Kidney epithelial cell (primary cell): ENCODE results near the gene TGM6. TPM values are rescaled to one million over a fixed set of nuclear protein-coding genes. Genes with fewer than 3 reads are reported as not detected.

Experiments
- DNase-seq: peaks from one replicate; pipeline ENCODE4 v3.0.0-alpha.2; 2010; ENCODE audit warnings: low read depth
- H3K27me3 ChIP-seq: 2 replicates; pipeline ENCODE4 v1.6.0; 2011; ENCODE audit warnings: low read length; ENCODE audit not compliant: control insufficient read depth, insufficient read depth
- H3K36me3 ChIP-seq: 2 replicates; pipeline ENCODE4 v1.5.1; 2011; ENCODE audit warnings: low read length; ENCODE audit not compliant: control insufficient read depth, insufficient read depth
- H3K4me3 ChIP-seq: 2 replicates; pipeline ENCODE4 v1.5.1; 2011; ENCODE audit warnings: low read depth, mild to moderate bottlenecking, control low read depth, low read length
- total RNA-seq: library from RNA; depleted of rRNA; stranded (reverse); fragments of >200 nt; gene quantifications from 2 replicates; pipeline ENCODE4 v1.2.3, GENCODE V29; 2015
- TF ChIP-seq, protein P1 (sequence below): IDR thresholded peaks from 2 replicates; pipeline ENCODE4 v1.5.1; 2011; ENCODE audit warnings: mild to moderate bottlenecking, moderate library complexity, low read length, control low read depth, inconsistent platforms; ENCODE audit not compliant: insufficient read depth, poor library complexity, severe bottlenecking

The TGM6 gene
- total RNA-seq, 1 donor from 2014 or later, result not detected

DNA sequence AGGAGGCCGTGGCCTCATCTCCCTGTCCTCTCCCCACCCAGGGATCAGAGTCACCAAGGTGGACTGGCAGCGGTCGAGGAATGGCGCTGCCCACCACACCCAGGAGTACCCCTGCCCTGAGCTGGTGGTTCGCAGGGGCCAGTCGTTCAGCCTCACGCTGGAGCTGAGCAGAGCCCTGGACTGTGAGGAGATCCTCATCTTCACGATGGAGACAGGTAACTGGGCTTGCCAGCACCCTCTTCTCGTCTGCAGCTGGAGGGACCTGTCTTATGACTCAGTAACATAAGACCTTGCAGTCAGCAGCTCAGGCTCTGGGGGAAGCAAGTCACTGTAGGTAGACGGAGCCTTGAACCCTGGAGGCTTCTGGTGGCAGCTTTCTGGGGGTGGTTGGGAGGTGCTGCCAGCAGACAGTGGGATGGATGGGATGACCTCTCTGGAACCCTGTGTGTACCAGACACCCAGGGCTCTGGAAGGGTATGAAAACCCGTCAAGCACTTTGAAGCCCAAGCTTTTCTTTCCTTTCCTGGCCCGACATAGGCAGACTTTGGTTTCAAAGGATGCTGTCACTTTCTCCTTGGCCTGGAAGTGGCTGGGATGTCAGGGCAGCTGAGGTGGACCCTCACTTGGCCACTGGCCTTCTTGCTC, 13.8 kb downstream of the TGM6 start:
- Histone ChIP-seq H3K4me3 (no peak overlapping the region), H3K36me3 (no peaks in the 10 kb centered on the region), H3K27me3 (no peaks in the 10 kb centered on the region)
- DNase-seq, result no peak
- TF ChIP-seq, protein P1, sequence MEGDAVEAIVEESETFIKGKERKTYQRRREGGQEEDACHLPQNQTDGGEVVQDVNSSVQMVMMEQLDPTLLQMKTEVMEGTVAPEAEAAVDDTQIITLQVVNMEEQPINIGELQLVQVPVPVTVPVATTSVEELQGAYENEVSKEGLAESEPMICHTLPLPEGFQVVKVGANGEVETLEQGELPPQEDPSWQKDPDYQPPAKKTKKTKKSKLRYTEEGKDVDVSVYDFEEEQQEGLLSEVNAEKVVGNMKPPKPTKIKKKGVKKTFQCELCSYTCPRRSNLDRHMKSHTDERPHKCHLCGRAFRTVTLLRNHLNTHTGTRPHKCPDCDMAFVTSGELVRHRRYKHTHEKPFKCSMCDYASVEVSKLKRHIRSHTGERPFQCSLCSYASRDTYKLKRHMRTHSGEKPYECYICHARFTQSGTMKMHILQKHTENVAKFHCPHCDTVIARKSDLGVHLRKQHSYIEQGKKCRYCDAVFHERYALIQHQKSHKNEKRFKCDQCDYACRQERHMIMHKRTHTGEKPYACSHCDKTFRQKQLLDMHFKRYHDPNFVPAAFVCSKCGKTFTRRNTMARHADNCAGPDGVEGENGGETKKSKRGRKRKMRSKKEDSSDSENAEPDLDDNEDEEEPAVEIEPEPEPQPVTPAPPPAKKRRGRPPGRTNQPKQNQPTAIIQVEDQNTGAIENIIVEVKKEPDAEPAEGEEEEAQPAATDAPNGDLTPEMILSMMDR, result no peak

DNA sequence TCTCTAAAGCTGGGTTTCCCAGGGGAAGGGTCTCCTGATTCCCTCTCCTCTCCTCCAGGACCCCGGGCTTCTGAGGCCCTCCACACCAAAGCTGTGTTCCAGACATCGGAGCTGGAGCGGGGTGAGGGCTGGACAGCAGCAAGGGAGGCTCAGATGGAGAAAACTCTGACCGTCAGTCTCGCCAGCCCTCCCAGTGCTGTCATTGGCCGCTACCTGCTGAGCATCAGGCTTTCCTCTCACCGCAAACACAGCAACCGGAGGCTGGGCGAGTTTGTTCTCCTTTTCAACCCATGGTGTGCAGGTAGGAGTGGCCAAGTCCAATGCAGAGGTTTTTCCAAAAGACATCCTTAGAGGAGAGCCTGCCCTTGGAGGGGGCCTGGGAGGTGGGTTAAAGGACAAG, 14.4 kb downstream of the TGM6 start:
- H3K4me3 ChIP-seq, result no peak overlapping the region
- H3K36me3 ChIP-seq, result no peaks in the 10 kb centered on the region
- DNase-seq, result no peak
- TF ChIP-seq, protein P1, result no peak
- H3K27me3 ChIP-seq, result no peaks in the 10 kb centered on the region

DNA sequence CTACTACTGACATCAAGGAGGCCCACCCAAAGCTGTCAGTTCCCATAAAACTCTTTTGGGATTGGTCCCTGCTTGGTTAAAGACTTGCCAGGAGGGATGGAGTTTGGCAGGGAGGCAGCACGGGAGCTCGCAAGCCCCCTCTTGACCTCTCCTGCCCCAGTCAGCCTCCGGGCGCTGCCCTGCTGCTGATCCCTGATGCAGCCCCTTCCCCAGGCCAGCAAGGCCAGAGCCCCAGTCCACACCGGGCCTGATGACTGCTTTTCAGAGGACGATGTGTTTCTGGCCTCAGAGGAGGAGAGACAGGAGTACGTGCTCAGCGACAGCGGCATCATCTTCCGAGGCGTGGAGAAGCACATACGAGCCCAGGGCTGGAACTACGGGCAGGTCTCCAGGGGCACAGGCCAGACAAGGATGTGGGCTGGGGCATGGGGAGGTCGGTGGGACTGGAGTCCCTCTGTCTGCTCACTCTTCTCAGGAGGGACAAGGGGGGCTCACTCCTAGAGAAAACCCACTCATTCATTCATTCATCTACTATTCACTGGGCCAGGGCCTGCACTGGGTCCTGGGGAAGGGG, 15.6 kb downstream of the TGM6 start:
- Histone ChIP-seq H3K4me3 (no peak overlapping the region), H3K27me3 (no peaks in the 10 kb centered on the region), H3K36me3 (no peaks in the 10 kb centered on the region)
- TF ChIP-seq, protein P1, result no peak
- no peak for DNase-seq

DNA sequence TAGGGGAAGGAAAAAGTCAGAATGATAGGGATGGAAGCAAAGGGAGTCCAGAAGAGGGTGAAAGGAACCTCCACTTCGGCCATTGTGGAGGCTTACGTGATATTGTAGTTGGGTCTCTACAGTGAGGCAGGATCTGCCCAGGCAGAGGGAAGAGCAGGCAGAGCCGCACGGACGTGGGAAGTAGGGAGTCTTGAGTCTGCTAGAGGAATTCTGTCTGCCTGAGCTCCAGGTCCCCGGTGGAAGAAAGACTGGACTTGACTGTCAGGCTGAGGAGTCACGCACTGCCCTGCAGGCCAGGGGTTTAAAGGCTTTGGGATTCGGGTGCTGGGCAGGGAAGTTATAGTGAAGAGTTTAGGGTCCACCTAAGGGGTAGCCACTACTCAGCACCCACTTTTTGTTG, 16.4 kb downstream of the TGM6 start:
- Histone ChIP-seq H3K36me3 (no peaks in the 10 kb centered on the region), H3K4me3 (no peak overlapping the region), H3K27me3 (no peaks in the 10 kb centered on the region)
- DNase-seq, result no peak
- TF ChIP-seq, protein P1, result no peak

DNA sequence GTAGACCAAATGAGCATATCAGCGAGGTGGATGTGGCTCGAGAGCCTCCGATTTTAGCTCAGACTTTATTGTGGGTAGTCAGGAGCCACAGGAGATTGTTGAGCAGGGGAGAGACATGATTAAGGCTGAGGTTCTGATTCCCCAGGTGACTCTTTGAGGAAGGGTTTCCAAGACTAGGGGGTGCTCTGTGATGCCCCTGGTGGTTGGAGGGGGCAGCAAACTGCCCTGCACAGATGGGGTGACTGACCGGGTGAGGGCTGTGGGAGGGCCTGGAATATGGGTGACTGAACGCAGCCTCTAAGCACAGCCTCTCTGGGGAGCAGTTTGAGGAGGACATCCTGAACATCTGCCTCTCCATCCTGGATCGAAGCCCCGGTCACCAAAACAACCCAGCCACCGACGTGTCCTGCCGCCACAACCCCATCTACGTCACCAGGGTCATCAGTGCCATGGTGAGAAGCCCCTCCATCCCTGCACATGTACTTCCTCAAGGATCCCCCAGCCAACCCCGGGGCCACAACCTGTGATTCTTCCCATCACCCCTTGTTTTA, 17.0 kb downstream of the TGM6 start:
- TF ChIP-seq, protein P1, result peak; percentile 4
- DNase-seq, result no peak

More for the DNA sequence above, 17.0 kb downstream of the TGM6 start:
- H3K36me3 ChIP-seq, result no peaks in the 10 kb centered on the region
- H3K27me3 ChIP-seq, result no peaks in the 10 kb centered on the region
- H3K4me3 ChIP-seq, result no peak overlapping the region
